AG09309 (cell line): ENCODE results near the gene KRT7.

Source experiments
- DNase-seq: peaks from one replicate; pipeline ENCODE4 v3.0.0-alpha.2; 2010; ENCODE audit warnings: low read depth
- H3K4me3 ChIP-seq: 2 replicates; pipeline ENCODE4 v1.5.1; 2011; ENCODE audit warnings: mild to moderate bottlenecking, low read depth, low read length, moderate library complexity; ENCODE audit not compliant: control insufficient read depth
- TF ChIP-seq, protein P1 (sequence below): IDR thresholded peaks from 2 replicates; pipeline ENCODE4 v1.5.1; 2011; ENCODE audit warnings: mild to moderate bottlenecking, low read depth, low read length, inconsistent platforms; ENCODE audit not compliant: insufficient read depth, control insufficient read depth; ENCODE audit errors: missing control alignments

Gene KRT7

DNA sequence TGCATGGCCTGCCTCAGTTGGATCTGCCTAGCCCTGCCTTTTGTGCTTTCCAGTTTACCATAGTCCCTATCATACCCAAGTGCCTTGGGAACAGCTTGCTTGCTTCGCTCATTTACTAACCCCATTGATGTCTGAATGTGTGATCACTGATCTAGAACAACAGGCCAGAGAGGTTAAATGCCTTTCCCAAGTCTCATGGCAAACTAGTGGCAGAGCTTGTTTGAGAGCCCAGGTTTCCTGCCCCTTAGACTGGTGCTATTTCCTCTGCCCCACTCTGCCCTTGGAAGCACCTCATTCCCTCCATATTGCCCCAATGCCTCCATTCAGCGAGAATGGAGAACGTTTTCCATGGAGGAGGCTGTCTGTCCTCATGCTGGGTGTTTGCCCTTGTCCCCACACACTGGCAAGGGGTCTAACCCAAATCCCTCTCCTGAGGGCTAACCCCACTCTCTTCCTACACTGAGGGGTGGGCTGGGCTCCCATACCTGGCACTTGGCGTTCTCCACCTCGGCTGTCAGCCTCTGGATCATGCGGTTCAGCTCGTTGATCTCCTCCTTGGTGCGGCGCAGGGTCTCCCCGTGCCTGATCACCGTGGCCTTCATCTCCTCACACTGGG, 19.8 kb downstream of the KRT7 start:
- TF ChIP-seq, protein P1, sequence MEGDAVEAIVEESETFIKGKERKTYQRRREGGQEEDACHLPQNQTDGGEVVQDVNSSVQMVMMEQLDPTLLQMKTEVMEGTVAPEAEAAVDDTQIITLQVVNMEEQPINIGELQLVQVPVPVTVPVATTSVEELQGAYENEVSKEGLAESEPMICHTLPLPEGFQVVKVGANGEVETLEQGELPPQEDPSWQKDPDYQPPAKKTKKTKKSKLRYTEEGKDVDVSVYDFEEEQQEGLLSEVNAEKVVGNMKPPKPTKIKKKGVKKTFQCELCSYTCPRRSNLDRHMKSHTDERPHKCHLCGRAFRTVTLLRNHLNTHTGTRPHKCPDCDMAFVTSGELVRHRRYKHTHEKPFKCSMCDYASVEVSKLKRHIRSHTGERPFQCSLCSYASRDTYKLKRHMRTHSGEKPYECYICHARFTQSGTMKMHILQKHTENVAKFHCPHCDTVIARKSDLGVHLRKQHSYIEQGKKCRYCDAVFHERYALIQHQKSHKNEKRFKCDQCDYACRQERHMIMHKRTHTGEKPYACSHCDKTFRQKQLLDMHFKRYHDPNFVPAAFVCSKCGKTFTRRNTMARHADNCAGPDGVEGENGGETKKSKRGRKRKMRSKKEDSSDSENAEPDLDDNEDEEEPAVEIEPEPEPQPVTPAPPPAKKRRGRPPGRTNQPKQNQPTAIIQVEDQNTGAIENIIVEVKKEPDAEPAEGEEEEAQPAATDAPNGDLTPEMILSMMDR: no peak
- DNase-seq: no peak
- no peak overlapping the region for H3K4me3 ChIP-seq

DNA sequence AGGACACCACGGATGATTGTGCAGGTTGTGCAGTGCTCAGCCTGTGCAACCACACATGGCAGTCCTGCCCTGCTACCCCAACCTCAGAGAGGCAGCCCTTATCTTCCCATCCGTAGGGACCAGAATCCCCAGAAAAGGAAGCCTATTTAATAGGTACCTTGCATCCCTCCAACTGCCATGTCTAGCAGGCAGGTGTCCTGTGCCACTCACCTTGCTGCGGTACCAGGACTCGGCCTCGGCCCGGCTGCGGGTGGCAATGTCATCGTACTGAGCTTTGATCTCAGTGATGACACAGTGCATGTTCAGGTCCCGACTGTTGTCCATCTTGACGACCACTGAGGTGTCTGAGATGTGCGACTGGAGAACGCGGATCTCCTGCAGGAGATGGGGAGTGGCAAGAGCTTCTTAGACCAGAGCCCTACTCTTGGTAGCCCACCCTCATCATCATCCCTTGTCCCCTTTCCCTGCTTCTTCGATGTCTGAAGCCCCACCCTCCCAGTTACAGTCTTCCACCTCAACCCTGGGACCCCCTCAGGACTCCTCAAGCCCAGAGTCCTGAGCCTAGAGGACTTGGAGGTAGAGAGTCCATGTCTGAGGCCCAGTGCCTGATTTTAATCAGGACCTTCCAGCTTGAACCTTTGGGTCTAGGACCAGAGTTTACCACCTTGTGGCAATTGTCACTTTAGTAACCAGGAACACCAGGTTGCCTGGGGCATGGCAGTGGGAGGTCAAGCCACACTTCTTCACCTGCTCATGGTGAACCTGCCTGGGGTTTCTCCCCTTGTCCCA, 20.5 kb downstream of the KRT7 start:
- no peak overlapping the region for H3K4me3 ChIP-seq
- DNase-seq: no peak
- TF ChIP-seq, protein P1: no peak

DNA sequence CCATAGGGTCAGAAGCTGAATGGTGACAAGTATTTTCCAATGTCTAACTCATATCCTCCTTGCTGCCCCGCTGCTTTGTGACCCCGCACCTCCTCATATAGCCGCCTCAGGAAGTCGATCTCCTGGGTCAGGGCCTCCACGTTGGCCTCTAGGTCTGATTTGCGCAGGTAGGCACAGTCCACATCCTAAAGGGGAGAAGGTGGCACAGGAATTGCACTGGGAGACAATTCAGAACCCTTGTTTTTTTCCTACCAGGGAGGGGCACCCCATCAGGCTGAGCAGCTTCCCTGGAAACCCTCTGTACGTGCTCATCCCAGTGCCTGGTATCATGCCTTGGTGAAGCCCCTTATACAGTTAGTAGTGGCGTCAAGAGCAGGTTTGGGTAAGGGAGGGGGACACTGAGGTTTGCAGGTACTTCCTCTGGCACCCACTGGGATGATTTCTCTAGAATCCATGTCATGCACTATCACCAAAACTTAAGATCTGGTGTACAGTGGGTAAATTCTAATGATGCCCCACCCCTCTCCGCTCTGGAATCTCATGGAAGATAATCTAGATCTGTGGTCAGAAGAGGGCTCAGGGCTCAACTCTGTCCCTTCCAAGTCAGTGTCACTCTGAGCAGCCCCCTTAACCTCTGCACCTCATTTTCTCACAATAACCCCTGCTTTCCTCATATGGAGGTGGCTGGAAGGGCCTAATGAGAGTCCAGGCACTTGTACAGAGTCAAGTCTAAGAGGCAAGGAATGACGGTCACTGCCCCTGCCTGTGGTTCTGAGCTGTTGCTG, 21.3 kb downstream of the KRT7 start:
- no peak for DNase-seq
- TF ChIP-seq, protein P1: no peak

DNA sequence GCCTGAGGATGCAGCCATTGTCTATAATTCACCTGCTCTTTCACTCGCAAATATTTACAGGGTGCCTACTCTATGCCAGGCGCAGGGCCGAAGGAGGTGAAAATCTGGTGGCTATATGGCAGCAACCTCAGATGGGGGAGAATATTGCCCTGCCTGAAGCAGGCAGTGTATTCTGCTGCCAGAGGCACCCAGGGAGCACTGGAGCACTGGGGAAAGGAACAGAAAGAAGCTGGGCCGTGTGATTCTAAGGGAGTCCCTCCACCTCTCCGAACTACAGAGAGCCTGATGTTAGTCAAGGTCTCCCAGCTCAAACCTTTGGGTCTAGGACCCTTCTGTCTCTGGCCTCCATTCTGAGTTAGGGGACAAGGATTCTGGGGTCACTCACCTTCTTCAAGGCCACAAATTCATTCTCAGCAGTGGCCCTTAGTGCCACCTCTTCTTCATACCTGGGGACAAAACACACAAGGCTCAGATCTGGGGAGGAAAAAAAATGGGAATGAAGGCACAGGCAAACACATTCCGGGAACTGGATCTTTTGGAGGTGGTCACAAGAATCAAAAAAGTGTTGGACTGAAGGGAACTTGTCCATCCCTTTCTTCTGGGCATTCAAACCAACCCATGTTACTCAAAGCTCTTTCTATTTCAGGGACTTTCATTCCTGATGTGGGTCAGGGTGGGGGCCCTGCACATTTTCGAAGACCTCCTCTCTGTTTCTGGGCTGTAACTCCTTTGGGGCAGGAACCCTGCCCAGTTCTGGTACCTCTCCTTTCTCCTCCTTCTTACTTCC, 22.1 kb downstream of the KRT7 start:
- no peak overlapping the region for H3K4me3 ChIP-seq
- TF ChIP-seq, protein P1: no peak
- DNase-seq: no peak

More for the DNA sequence above, 21.3 kb downstream of the KRT7 start:
- no peak overlapping the region for H3K4me3 ChIP-seq

DNA sequence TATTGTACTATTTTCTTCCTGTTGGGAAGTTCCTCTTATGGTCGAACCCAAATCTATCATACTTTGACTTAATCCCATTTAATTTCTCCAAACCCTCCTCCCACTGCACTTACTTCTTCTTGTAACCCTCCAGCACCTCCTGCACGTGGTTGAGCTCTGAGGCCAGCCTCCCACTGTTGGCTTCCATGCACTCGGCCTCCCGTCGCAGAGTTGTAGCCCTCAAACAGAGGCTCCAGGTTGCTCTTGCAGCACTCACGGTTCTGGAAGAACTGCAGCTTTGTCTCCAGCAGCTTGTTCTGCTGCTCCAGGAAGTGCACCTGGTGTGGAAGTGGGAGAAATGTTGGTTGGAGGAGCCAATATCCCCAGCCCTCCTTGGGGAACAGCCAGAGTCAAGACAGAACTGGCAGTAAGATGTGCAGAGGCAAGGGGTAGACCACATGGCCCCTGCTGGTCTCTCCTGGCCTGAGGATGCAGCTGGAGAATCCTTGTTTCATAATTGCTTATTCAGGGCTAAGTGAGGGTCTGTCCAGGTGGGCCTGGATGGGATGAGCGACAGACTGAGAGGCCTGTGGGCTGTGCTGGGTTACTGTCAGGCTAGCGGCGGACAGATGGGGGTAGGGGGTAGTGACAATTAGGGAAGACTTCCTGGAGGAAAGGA, 23.0 kb downstream of the KRT7 start:
- TF ChIP-seq, protein P1: no peak
- H3K4me3 ChIP-seq: no peak overlapping the region
- DNase-seq: no peak

DNA sequence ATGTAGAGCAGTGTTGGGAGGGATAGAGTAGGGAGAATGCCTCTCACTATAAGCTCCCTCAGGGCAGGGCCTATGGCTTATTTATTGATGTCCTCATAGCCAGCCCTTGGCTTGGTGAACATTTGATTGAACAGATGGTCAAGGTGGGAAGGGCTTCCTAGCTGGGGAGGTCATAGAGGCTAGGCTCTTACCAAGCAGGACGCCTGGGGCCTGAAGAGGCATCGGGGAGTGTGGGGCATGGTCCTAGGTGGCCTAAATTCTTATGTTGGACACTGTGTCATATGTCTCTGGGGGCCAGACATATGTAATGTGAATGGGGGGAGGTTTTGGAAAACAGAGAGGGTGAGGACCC, 23.5 kb downstream of the KRT7 start:
- no peak for DNase-seq
- TF ChIP-seq, protein P1: no peak
- H3K4me3 ChIP-seq: no peak overlapping the region
